KOPT-K1 (cell line): ENCODE measurements around the gene GDAP2.

Experiments used
- H3K27ac ChIP-seq: fragments of 200-600 bp; sonication (generic); 2 replicates; pipeline ENCODE4 v1.5.1; 2016; ENCODE audit warnings: antibody characterized with exemption, mild to moderate bottlenecking, low read depth, low read length; ENCODE audit not compliant: poor library complexity, severe bottlenecking
- H3K36me3 ChIP-seq: fragments of 200-600 bp; sonication (generic); 2 replicates; pipeline ENCODE4 v1.5.1; 2017; ENCODE audit warnings: antibody characterized with exemption, mild to moderate bottlenecking, low read length, moderate library complexity; ENCODE audit not compliant: insufficient read depth
- H3K9me3 ChIP-seq: fragments of 200-600 bp; sonication (generic); 2 replicates; pipeline ENCODE4 v1.5.1; 2017; ENCODE audit warnings: antibody characterized with exemption, low read length, mild to moderate bottlenecking; ENCODE audit not compliant: insufficient read depth, poor library complexity, severe bottlenecking

The GDAP2 gene

GRCh38 chr1:117929343-117930172, at the start of gene GDAP2, which contains the start of gene WDR3:
GDAP2 (minus strand) TSS chr1:117929621; CDS start chr1:117920357, 9,264 bp downstream.
WDR3 (plus strand) TSS chr1:117929739; CDS start chr1:117933320, 3,581 bp downstream.
- Histone ChIP-seq H3K36me3 (peaks cover 15% of the 10 kb centered on the region), H3K27ac (peak within 1 kb of the TSS; percentile 66), H3K9me3 (no peaks in the 10 kb centered on the region)

- Histone ChIP-seq H3K9me3 (no peaks in the 10 kb centered on the region), H3K27ac (no peak overlapping the region), H3K36me3 (no peaks in the 10 kb centered on the region)
Measured at GRCh38 chr1:117976381-117976780, 47.0 kb upstream of the GDAP2 start.

- Histone ChIP-seq H3K9me3 (no peaks in the 10 kb centered on the region), H3K36me3 (no peaks in the 10 kb centered on the region), H3K27ac (no peak overlapping the region)
Measured at GRCh38 chr1:117971777-117972176, 42.4 kb upstream of the GDAP2 start.

- H3K27ac ChIP-seq = no peak overlapping the region
- peaks cover 5% of the 10 kb centered on the region; the same call in 1 of the 2 replicates for H3K36me3 ChIP-seq
- H3K9me3 ChIP-seq = no peaks in the 10 kb centered on the region
Measured at GRCh38 chr1:117970252-117970651, 40.8 kb upstream of the GDAP2 start.

GRCh38 chr1:117967881-117968280, 38.5 kb upstream of the GDAP2 start:
- Histone ChIP-seq H3K27ac (no peak overlapping the region), H3K9me3 (no peaks in the 10 kb centered on the region), H3K36me3 (peaks cover 8% of the 10 kb centered on the region)

- no peak overlapping the region for H3K27ac ChIP-seq
- H3K9me3 ChIP-seq = no peaks in the 10 kb centered on the region
- peaks cover 12% of the 10 kb centered on the region for H3K36me3 ChIP-seq
Measured at GRCh38 chr1:117967477-117967876, 38.1 kb upstream of the GDAP2 start.

GRCh38 chr1:117964290-117965038, 35.0 kb upstream of the GDAP2 start:
- Histone ChIP-seq H3K36me3 (peaks cover 42% of the 10 kb centered on the region), H3K9me3 (no peaks in the 10 kb centered on the region), H3K27ac (no peak overlapping the region)

- no peaks in the 10 kb centered on the region for H3K9me3 ChIP-seq
- H3K36me3 ChIP-seq = peaks cover 87% of the 10 kb centered on the region
- H3K27ac ChIP-seq = no peak overlapping the region
Measured at GRCh38 chr1:117959364-117959763, 29.9 kb upstream of the GDAP2 start.

GRCh38 chr1:117952386-117952785, 23.0 kb upstream of the GDAP2 start:
- no peaks in the 10 kb centered on the region for H3K9me3 ChIP-seq
- H3K27ac ChIP-seq = no peak overlapping the region
- H3K36me3 ChIP-seq = peaks cover 100% of the 10 kb centered on the region

GRCh38 chr1:117942293-117942692, 12.9 kb upstream of the GDAP2 start:
- Histone ChIP-seq H3K27ac (no peak overlapping the region), H3K36me3 (peaks cover 99% of the 10 kb centered on the region), H3K9me3 (no peaks in the 10 kb centered on the region)

GRCh38 chr1:117933769-117934168, 4.3 kb upstream of the GDAP2 start:
- Histone ChIP-seq H3K36me3 (peaks cover 54% of the 10 kb centered on the region), H3K27ac (no peak overlapping the region), H3K9me3 (no peaks in the 10 kb centered on the region)

GRCh38 chr1:117932576-117932975, 3.2 kb upstream of the GDAP2 start:
- H3K36me3 ChIP-seq = peaks cover 42% of the 10 kb centered on the region
- no peak overlapping the region for H3K27ac ChIP-seq

GRCh38 chr1:117930484-117930883, 1.1 kb upstream of the GDAP2 start:
- peak overlapping the region; percentile 66 for H3K27ac ChIP-seq
- no peaks in the 10 kb centered on the region for H3K9me3 ChIP-seq
- peaks cover 25% of the 10 kb centered on the region for H3K36me3 ChIP-seq

More at GRCh38 chr1:117932576-117932975, 3.2 kb upstream of the GDAP2 start:
- H3K9me3 ChIP-seq = no peaks in the 10 kb centered on the region

- H3K9me3 ChIP-seq = no peaks in the 10 kb centered on the region
- peaks cover 21% of the 10 kb centered on the region for H3K36me3 ChIP-seq
- H3K27ac ChIP-seq = peak overlapping the region; percentile 66
Measured at GRCh38 chr1:117930173-117930447, 689 bp upstream of the GDAP2 start.

GRCh38 chr1:117928881-117929342, 509 bp downstream of the GDAP2 start:
- no peaks in the 10 kb centered on the region for H3K9me3 ChIP-seq
- peak overlapping the region; percentile 66 for H3K27ac ChIP-seq

More at GRCh38 chr1:117928881-117929342, 509 bp downstream of the GDAP2 start:
- peaks cover 9% of the 10 kb centered on the region for H3K36me3 ChIP-seq
